Measurements from ENCODE around the gene CENATAC.
"Not testable (repeated sequence)": the region's sequence is repeated elsewhere in the genome, so short reads cannot be mapped to it uniquely, and the experiment has no call there.

The CENATAC gene

GRCh38 chr11:119027561-119028345 lies 29.8 kb downstream of the CENATAC start:
- no peak for DNase-seq (ENCODE audit: low read depth)

DNA sequence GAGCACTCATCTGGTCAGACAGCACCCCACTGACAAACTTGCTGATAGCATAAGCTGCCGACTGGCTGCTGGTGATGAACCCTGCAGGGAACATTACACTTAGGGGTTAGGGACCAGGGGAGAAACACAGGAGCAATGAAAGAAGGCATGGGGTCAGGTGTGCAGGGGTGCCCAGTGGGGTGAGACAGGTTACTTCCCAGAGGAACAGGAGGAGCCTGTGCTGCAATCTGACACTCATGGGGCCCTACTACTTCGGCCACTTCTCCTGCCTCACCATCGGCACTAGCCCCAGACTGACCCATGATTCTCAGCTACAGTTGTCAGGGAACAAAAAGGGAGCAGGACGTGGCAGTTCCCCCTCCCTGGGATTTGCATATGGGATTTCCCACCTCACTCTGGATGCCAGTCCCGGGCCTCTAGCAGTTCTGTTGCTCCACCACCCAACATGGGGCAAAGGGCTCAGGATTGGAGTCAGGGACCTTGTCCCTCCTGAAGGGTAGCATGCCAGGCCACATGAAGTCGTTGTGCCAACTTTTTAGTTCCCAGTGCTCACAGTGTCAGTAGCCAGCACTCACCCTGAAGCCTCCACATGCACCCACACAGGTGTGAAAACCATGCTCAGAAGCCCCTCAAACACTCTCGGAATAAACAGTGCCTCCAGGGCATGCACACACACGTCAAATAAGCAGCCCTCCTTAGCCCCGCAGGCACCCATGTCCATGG lies 30.6 kb downstream of the CENATAC start:
- no peak for DNase-seq (ENCODE audit: low read depth)

DNA sequence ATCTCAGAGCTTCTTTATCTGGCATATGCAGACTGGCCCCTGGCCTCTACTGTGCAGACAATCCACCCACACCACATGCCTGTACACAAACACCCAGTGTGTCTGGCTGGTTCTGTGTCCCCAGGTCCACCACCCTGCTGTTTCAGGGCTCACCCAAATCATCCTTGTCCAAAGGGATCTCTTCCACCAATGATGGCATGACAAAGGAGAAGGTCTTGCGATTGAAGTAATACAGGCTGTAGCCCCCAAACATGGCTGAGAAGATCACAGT lies 31.1 kb downstream of the CENATAC start:
- DNase-seq (ENCODE audit: low read depth): no peak

DNA sequence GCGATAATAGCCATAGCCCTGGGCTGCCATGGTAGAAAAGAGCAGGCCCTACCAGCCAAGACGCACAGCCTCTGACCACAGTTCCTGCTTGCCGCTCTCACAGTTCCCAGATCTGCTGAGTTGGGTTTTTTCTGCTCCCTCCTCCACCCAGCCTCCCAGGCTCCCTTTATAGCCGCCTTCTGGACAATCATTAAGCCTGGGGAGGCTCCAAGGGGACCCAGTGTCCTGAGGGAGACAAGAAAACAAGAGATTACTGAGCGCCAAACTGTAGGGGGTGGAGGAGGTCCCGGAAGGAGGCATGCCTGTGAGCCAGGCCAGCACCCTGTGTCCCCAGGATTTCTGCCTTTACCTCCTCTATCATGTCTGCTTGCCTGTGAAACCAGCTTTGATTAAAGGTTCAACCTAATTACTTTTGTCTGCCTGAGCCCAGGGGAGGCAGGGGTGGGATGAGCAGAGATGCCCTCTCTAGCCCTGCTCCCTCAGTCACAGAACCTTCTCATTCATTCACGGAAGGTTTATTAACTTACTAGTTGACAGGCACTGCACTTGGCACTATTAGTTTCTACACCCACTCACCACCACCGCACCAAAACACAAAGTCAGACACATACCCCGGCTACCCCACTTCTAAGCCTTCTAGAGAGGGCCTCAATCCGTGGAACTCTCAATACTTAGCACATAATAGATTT lies 31.5 kb downstream of the CENATAC start:
- no peak for DNase-seq (ENCODE audit: low read depth)

GRCh38 chr11:119030029-119030328 lies 32.0 kb downstream of the CENATAC start:
- DNase-seq (ENCODE audit: low read depth): no peak

- peak; percentile 97 for DNase-seq (ENCODE audit: low read depth)
These were observed 32.5 kb downstream of the CENATAC start, which contains the start of gene SLC37A4 for GRCh38 chr11:119030329-119031047. TSS of gene SLC37A4 (minus strand) at chr11:119030877.

DNA sequence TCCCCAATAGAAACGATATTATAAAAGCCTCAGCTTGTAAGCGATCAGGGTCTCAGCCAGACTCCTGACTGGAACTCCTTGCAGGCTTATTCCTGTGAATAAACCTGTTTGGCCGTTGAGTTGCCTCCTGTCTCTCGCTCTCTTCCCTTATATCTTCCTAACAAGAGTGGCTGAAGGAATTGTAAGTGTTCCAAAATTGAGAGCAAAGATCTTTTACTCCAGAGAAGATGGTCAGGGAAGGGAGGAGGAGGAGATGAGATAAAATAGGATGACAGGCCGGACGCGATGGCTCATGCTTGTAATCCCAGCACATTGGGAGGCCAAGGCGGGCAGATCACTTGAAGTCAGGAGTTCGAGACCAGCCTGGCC lies 34.0 kb downstream of the CENATAC start:
- no peak for DNase-seq (ENCODE audit: low read depth)

DNA sequence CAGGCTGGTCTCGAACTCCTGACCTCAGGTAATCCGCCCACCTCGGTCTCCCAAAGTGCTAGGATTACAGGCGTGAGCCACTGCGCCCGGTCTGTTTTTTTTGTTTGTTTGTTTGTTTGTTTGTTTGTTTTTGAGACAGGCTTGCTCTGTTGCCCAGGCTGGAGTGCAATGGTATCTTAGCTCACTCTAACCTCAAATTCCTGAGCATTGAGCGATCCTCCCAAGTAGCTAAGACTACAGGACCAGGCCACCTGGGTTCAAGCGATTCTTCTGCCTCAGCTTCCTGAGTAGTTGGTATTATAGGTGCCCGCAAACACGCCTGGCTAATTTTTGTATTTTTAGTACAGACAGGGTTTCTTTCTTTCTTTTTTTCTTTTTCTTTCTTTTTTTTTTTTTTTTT lies 35.5 kb downstream of the CENATAC start:
- DNase-seq (ENCODE audit: low read depth): not testable (repeated sequence)

GRCh38 chr11:119034813-119035212 lies 36.9 kb downstream of the CENATAC start:
- no peak for DNase-seq (ENCODE audit: low read depth)

GRCh38 chr11:119038884-119039283 lies 40.9 kb downstream of the CENATAC start:
- no peak for DNase-seq (ENCODE audit: low read depth)

DNA sequence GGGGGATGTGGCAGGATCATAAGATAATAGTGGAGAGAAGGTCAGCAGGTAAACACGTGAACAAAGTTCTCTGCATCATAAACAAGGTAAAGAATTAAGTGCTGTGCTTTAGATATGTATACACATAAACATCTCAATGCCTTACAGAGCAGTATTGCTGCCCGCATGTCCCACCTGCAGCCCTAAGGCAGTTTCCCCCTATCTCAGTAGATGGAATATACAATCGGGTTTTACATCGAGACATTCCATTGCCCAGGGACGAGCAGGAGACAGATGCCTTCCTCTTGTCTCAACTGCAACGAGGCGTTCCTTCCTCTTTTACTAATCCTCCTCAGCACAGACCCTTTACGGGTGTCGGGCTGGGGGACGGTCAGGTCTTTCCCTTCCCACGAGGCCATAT lies 41.5 kb downstream of the CENATAC start:
- not testable (repeated sequence) for DNase-seq (ENCODE audit: low read depth)

DNA sequence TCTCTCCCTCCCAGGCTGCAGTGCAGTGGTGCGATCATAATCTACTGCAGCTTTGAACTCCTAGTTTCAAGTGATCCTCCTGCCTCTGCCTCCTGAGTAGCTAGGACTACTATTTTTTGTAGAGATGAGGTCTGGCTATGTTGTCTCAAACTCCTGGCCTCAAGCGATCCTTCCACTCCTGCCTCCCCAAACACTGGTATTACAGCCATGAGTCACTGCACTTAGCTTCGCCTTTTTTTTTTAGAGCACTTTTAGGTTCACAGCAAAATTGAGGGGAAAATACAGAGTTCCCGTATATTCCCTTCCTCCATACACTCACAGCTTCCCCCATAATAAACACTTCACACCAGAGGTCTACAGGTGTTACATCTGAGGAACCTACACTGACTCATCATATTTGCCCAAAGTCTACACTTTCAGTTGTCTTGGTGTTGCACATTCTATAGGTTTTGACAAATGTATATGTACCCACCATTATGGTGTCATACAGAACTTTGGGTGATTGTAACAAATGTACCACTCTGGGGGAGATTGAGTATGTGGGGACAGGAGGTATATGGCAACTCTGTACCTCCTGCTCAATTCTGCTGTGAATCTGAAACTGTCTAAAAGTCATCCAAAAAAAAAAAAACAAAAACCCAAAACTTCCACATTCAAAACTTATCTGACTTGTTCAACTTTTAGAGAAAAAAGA lies 44.0 kb downstream of the CENATAC start:
- no peak for DNase-seq (ENCODE audit: low read depth)

- no peak for DNase-seq (ENCODE audit: low read depth)
These were observed 45.0 kb downstream of the CENATAC start for GRCh38 chr11:119042927-119043326.

GRCh38 chr11:119044708-119045107 lies 46.8 kb downstream of the CENATAC start:
- no peak for DNase-seq (ENCODE audit: low read depth)

DNA sequence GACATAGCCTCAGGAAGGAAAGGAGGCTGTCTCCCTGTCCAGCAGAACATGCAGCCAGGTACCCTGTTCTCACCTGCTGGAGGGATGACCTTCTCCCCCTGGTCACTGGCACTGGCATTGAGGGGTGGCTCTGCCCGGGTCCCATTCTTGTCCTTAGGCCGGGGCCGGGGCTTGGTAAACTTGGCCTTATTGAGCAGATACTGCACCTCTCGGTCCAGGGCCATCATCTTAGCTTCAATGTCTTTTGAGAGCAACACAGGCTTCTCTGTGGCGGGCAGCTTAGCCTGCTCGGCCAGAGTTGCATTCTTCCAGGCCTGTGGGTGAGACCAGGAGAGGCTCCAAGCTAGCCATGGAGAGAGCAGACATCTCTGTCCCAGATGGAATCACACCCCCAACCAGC lies 48.6 kb downstream of the CENATAC start:
- no peak for DNase-seq (ENCODE audit: low read depth)

GRCh38 chr11:119047205-119047604 lies 49.3 kb downstream of the CENATAC start:
- no peak for DNase-seq (ENCODE audit: low read depth)

DNA sequence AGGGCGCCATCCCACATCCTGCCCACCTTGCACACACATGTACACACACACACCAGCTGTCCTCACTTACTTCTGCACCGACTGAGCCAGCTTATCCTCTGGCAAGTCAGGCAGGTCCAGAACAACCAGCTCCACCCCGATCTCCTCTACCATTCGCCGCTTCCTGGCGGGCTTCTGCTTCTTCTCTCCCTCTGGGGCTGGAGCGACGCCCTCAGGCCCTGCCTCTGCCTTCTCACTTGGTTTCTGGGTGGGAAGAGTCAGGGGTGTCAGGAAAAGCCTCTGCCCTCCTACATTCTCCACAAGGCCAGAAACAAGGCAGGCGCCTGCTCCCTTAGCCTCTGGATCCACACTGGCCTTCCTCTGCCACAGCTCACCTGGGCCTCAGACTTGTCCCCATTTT lies 50.7 kb downstream of the CENATAC start:
- no peak for DNase-seq (ENCODE audit: low read depth)

- no peak for DNase-seq (ENCODE audit: low read depth)
These were observed 51.1 kb downstream of the CENATAC start for GRCh38 chr11:119049081-119049480.

GRCh38 chr11:119051440-119052162 lies 53.7 kb downstream of the CENATAC start:
- DNase-seq (ENCODE audit: low read depth): no peak

DNA sequence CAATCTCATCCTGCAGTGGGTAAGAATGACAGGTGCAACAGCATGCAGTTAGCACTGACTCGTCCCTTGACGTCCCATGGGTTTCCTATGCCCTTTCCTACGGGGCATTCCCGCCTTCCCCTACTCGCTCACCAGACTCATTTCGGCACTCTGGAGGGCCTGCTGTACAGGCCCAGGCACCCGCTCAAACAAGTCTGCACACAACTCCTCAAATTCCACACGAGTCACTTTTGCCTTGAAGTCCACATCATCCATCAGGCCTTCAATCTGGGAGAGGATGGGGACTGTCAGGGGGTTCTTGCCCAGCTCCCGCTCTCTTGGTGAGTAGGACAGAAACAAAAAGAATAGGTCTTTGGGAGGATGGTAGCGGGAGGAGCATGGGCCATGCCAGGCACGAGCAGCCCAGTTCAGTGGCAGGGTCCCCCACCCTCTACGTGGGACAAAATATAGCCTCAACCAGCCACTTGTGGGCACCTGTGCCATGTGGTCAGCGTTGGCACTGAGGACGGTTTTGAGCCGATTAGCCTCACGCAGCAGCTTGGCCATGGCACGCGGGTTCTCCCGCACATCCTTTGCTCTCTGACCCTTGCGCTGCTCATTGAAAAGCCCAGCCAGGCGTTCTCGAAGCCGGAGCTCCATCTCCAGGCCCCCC lies 54.4 kb downstream of the CENATAC start:
- no peak for DNase-seq (ENCODE audit: low read depth)

GRCh38 chr11:119054418-119054817 lies 56.5 kb downstream of the CENATAC start:
- DNase-seq (ENCODE audit: low read depth): no peak
